ENCODE results near the gene ACTN3. TPM values are rescaled to one million over a fixed set of nuclear protein-coding genes. Genes with fewer than 3 reads are reported as not detected.
"Not testable (repeated sequence)": the region's sequence is repeated elsewhere in the genome, so short reads cannot be mapped to it uniquely, and the experiment has no call there.

ACTN3 gene
- polyA plus RNA-seq, 1 donor from 2014 or later: not detected

DNA sequence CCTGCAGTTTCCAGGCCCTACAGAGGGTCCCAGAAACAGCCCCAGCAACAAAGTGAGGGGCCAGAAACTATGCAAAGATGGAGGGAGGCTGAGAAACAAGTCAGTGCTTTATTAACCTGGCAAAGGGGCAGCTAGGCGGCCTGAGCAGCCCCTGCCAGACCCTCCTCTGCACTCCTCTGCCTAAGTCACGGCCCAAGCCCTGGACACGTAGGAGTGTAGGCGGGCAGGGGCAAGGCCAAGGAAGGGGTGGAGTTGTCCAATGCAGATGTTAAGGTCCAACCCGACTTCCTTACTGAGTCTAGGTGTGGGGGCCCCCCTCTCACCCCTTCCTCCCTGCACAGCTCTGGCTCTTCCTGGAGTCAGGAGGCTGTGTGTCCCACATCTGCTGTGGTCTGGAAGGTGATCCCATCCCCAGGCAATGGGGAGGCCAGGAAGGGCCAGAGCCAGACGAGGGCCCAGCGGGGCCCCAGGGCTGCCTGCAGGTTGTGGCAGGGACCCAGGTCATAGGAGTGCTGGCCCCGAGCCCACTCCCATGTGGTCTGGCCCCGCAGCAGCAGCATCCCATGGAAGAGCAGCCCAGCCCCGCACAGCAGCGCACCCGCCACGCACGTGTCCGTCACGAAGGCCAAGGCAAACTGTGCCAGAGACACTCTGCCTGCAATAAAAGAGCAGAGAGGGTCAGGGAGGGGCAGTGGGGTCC, 7.4 kb upstream of the ACTN3 start:
- no peaks in the 10 kb centered on the region for H3K27me3 ChIP-seq (ENCODE audit: insufficient read depth, low read depth, low read length)
- H3F3A ChIP-seq (ENCODE audit: insufficient read depth, low read length, poor library complexity, severe bottlenecking): no peaks in the 10 kb centered on the region
- no peak overlapping the region for H3K9ac ChIP-seq (ENCODE audit: low read length)
- no peaks in the 10 kb centered on the region for H3K9me2 ChIP-seq (ENCODE audit: insufficient read depth, low read length)
- H3K4me3 ChIP-seq (ENCODE audit: low read length): no peak overlapping the region
- no peaks in the 10 kb centered on the region for H4K20me1 ChIP-seq (ENCODE audit: insufficient read depth)
- TF ChIP-seq TAF1 (IDR thresholded peaks at IDR 0.05; ENCODE audit: low read depth) (no peak), SMC3 (conservative IDR thresholded peaks at IDR 0.05; ENCODE audit: poor library complexity) (no peak), EP300 (conservative IDR thresholded peaks at IDR 0.05; ENCODE audit: poor library complexity, severe bottlenecking) (no peak), RAD21 (conservative IDR thresholded peaks at IDR 0.05) (no peak), EZH2 (IDR thresholded peaks at IDR 0.05; ENCODE audit: borderline replicate concordance, insufficient read depth, low read length, poor library complexity, severe bottlenecking) (no peak), MXI1 (conservative IDR thresholded peaks at IDR 0.05; ENCODE audit: poor library complexity, severe bottlenecking) (no peak), POLR2AphosphoS5 (IDR thresholded peaks at IDR 0.05) (no peak)
- TF ChIP-seq, protein P1, sequence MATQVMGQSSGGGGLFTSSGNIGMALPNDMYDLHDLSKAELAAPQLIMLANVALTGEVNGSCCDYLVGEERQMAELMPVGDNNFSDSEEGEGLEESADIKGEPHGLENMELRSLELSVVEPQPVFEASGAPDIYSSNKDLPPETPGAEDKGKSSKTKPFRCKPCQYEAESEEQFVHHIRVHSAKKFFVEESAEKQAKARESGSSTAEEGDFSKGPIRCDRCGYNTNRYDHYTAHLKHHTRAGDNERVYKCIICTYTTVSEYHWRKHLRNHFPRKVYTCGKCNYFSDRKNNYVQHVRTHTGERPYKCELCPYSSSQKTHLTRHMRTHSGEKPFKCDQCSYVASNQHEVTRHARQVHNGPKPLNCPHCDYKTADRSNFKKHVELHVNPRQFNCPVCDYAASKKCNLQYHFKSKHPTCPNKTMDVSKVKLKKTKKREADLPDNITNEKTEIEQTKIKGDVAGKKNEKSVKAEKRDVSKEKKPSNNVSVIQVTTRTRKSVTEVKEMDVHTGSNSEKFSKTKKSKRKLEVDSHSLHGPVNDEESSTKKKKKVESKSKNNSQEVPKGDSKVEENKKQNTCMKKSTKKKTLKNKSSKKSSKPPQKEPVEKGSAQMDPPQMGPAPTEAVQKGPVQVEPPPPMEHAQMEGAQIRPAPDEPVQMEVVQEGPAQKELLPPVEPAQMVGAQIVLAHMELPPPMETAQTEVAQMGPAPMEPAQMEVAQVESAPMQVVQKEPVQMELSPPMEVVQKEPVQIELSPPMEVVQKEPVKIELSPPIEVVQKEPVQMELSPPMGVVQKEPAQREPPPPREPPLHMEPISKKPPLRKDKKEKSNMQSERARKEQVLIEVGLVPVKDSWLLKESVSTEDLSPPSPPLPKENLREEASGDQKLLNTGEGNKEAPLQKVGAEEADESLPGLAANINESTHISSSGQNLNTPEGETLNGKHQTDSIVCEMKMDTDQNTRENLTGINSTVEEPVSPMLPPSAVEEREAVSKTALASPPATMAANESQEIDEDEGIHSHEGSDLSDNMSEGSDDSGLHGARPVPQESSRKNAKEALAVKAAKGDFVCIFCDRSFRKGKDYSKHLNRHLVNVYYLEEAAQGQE (IDR thresholded peaks at IDR 0.05; ENCODE audit: borderline replicate concordance): no peak
- TF ChIP-seq, protein P2, sequence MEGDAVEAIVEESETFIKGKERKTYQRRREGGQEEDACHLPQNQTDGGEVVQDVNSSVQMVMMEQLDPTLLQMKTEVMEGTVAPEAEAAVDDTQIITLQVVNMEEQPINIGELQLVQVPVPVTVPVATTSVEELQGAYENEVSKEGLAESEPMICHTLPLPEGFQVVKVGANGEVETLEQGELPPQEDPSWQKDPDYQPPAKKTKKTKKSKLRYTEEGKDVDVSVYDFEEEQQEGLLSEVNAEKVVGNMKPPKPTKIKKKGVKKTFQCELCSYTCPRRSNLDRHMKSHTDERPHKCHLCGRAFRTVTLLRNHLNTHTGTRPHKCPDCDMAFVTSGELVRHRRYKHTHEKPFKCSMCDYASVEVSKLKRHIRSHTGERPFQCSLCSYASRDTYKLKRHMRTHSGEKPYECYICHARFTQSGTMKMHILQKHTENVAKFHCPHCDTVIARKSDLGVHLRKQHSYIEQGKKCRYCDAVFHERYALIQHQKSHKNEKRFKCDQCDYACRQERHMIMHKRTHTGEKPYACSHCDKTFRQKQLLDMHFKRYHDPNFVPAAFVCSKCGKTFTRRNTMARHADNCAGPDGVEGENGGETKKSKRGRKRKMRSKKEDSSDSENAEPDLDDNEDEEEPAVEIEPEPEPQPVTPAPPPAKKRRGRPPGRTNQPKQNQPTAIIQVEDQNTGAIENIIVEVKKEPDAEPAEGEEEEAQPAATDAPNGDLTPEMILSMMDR (IDR thresholded peaks at IDR 0.05; ENCODE audit: poor library complexity, severe bottlenecking): no peak
- H3K79me2 ChIP-seq (replicated peaks; ENCODE audit: insufficient read depth, low read length): no peaks in the 10 kb centered on the region
- H3K27ac ChIP-seq (ENCODE audit: low read length): no peak overlapping the region
- H3K4me2 ChIP-seq (ENCODE audit: low read length): no peak overlapping the region
- no peaks in the 10 kb centered on the region for H3K9me3 ChIP-seq (ENCODE audit: low read length)
- no peak overlapping the region for H2AFZ ChIP-seq (ENCODE audit: low read depth, low read length)
- H3K36me3 ChIP-seq (ENCODE audit: insufficient read depth, low read length): no peaks in the 10 kb centered on the region

DNA sequence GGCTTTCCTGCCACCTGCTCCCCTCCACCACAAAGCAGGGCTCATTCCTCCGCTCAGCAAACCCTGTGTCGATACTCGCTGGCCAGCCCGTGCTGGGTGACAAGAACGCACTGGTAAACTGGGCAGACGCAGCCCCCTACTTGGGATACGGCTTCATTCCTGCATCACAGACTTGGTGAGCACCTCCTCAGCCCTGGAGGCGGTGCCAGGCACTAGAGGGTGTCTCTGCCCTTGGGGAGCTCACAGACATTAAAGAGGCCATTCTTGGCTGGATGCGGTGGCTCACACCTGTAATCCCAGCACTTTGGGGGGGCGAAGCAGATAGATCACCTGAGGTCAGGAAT, 6.9 kb upstream of the ACTN3 start:
- Histone ChIP-seq H3K4me3 (ENCODE audit: low read length) (no peak overlapping the region), H3K79me2 (replicated peaks; ENCODE audit: insufficient read depth, low read length) (no peaks in the 10 kb centered on the region), H3K9ac (ENCODE audit: low read length) (no peak overlapping the region), H3K4me2 (ENCODE audit: low read length) (no peak overlapping the region), H3F3A (ENCODE audit: insufficient read depth, low read length, poor library complexity, severe bottlenecking) (no peaks in the 10 kb centered on the region), H3K9me2 (ENCODE audit: insufficient read depth, low read length) (no peaks in the 10 kb centered on the region), H3K27ac (ENCODE audit: low read length) (no peak overlapping the region), H3K36me3 (ENCODE audit: insufficient read depth, low read length) (no peaks in the 10 kb centered on the region), H4K20me1 (ENCODE audit: insufficient read depth) (no peaks in the 10 kb centered on the region), H2AFZ (ENCODE audit: low read depth, low read length) (no peak overlapping the region), H3K27me3 (ENCODE audit: insufficient read depth, low read depth, low read length) (no peaks in the 10 kb centered on the region), H3K9me3 (ENCODE audit: low read length) (no peaks in the 10 kb centered on the region)
- TF ChIP-seq, protein P2 (IDR thresholded peaks at IDR 0.05; ENCODE audit: poor library complexity, severe bottlenecking): no peak
- TF ChIP-seq EZH2 (IDR thresholded peaks at IDR 0.05; ENCODE audit: borderline replicate concordance, insufficient read depth, low read length, poor library complexity, severe bottlenecking): no peak
- no peak for TF ChIP-seq RAD21 (conservative IDR thresholded peaks at IDR 0.05)

DNA sequence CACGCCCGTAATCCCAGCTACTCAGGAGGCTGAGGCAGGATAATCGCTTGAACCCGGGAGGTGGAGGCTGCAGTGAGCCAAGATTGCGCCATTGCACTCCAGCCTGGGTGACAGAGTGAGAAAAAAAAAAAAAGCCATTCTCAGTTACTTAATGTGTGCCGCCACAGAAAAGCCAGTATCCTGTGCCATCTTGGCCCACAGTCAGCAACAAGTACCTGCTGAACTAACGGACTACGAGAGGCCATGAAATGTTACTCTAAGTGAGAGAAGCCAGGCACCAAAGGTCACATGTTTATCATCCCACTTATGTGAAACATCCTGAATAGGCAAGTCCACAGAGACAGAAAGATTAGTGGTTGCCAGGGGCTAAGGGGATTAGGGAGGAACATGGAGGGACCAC, 6.1 kb upstream of the ACTN3 start:
- not testable (repeated sequence) for H3K4me2 ChIP-seq (ENCODE audit: low read length); H4K20me1 ChIP-seq (ENCODE audit: insufficient read depth); H3K9me3 ChIP-seq (ENCODE audit: low read length); H3K79me2 ChIP-seq (replicated peaks; ENCODE audit: insufficient read depth, low read length); H3K4me3 ChIP-seq (ENCODE audit: low read length); H3K9ac ChIP-seq (ENCODE audit: low read length); H3K9me2 ChIP-seq (ENCODE audit: insufficient read depth, low read length); H3F3A ChIP-seq (ENCODE audit: insufficient read depth, low read length, poor library complexity, severe bottlenecking); H3K27ac ChIP-seq (ENCODE audit: low read length); H3K27me3 ChIP-seq (ENCODE audit: insufficient read depth, low read depth, low read length); H3K36me3 ChIP-seq (ENCODE audit: insufficient read depth, low read length); H2AFZ ChIP-seq (ENCODE audit: low read depth, low read length)

All from neural cell (in vitro differentiated cells).